Measurements from ENCODE around the gene TLK1.

TLK1 gene

GRCh38 chr2:170996316-170996715, 164.4 kb downstream of the TLK1 start:
- TF ChIP-seq GATA2 (IDR thresholded peaks at IDR 0.05; ENCODE audit: low read depth, low read length) (no peak), GATA3 (IDR thresholded peaks at IDR 0.05; ENCODE audit: low read depth, low read length) (no peak)

GRCh38 chr2:170991398-170992182, 169.1 kb downstream of the TLK1 start:
- no peak for TF ChIP-seq GATA2 (IDR thresholded peaks at IDR 0.05; ENCODE audit: low read depth, low read length)
- TF ChIP-seq GATA3 (IDR thresholded peaks at IDR 0.05; ENCODE audit: low read depth, low read length), result no peak

GRCh38 chr2:170986566-170987258, 174.0 kb downstream of the TLK1 start:
- no peak for TF ChIP-seq GATA3 (IDR thresholded peaks at IDR 0.05; ENCODE audit: low read depth, low read length)
- TF ChIP-seq GATA2 (IDR thresholded peaks at IDR 0.05; ENCODE audit: low read depth, low read length), result no peak

GRCh38 chr2:170985407-170985806, 175.3 kb downstream of the TLK1 start:
- TF ChIP-seq GATA3 (IDR thresholded peaks at IDR 0.05; ENCODE audit: low read depth, low read length) (no peak), GATA2 (IDR thresholded peaks at IDR 0.05; ENCODE audit: low read depth, low read length) (no peak)

- TF ChIP-seq GATA3 (IDR thresholded peaks at IDR 0.05; ENCODE audit: low read depth, low read length) (no peak), GATA2 (IDR thresholded peaks at IDR 0.05; ENCODE audit: low read depth, low read length) (no peak)
These were observed 176.6 kb downstream of the TLK1 start for GRCh38 chr2:170984079-170984478.

DNA sequence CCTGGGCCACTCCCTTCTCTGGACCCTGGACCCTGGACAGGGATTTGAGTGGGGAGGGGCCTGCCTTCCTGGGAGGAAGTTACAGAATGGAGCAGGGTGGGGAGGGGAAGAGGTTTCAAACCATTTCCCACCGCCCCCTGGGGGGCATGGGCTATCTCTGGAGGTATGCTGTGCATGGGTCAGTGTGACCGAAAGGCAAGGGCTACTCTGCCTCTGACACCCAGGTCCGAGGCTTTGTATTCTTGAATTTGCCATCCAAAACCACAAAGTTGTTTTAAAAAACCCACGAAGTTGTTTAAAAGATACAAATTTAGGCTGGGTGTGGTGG, 184.8 kb downstream of the TLK1 start:
- TF ChIP-seq GATA2 (IDR thresholded peaks at IDR 0.05; ENCODE audit: low read depth, low read length) (no peak), GATA3 (IDR thresholded peaks at IDR 0.05; ENCODE audit: low read depth, low read length) (no peak)

DNA sequence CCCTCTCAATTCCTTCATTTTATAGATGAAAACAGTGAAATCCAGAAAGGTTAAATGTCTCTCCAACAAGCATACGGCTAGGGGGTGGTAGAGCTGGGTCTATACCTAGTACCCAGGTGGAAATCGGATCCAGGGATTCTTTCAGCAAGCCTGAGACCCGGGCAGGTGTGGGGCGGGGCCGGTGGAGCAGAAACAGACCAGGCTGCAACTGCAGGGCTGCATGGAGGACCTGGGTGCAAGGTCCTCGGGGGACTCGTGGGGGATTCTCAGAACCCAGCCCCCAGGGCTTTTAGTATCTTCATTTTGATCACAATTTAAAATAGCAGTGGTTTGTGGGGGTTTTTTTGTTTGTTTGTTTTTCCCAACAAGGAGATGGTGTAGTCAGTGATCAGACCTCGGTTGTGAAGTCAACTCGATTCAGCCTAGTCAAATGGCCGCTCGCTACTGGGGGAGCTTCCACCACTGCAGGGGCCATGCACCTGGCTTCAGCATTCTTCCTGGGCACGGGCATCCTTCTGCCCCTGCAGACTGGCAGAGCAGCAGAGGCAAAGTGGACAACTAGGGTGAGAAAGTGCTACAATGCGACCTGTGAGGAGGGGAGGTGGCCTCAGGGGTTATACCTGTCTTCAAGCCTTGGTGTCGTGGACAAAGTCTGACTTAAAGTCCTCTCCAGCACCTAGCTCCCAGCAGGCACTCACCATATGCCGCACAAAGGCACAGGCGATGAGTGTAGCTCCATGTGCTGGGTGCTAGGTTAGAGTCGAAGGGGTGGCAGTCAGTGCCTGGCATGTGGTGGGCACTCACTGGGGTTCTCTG, 185.4 kb downstream of the TLK1 start:
- TF ChIP-seq GATA2 (IDR thresholded peaks at IDR 0.05; ENCODE audit: low read depth, low read length) (no peak), GATA3 (IDR thresholded peaks at IDR 0.05; ENCODE audit: low read depth, low read length) (no peak)

- no peak for TF ChIP-seq GATA3 (IDR thresholded peaks at IDR 0.05; ENCODE audit: low read depth, low read length)
- TF ChIP-seq GATA2 (IDR thresholded peaks at IDR 0.05; ENCODE audit: low read depth, low read length), result no peak
These were observed 186.2 kb downstream of the TLK1 start for GRCh38 chr2:170974304-170974993.

- TF ChIP-seq GATA2 (IDR thresholded peaks at IDR 0.05; ENCODE audit: low read depth, low read length), result no peak
- no peak for TF ChIP-seq GATA3 (IDR thresholded peaks at IDR 0.05; ENCODE audit: low read depth, low read length)
These were observed 187.0 kb downstream of the TLK1 start for GRCh38 chr2:170973492-170974303.

DNA sequence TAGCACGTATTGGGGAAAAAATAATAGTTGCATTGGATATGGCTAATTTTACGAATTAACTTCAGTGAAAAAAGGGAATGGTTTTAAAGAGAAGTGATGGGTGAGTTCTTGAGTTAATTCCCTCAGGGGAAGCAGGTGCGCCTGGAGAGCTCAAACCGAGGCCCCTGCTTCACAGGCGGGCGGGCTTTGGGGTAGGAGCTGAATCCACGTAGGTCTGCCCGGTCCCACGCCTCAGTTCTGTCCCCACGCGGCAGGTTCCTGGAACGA, 187.5 kb downstream of the TLK1 start:
- TF ChIP-seq GATA2 (IDR thresholded peaks at IDR 0.05; ENCODE audit: low read depth, low read length) (no peak), GATA3 (IDR thresholded peaks at IDR 0.05; ENCODE audit: low read depth, low read length) (no peak)

GRCh38 chr2:170972296-170973224, 188.1 kb downstream of the TLK1 start:
- no peak for TF ChIP-seq GATA3 (IDR thresholded peaks at IDR 0.05; ENCODE audit: low read depth, low read length)
- TF ChIP-seq GATA2 (IDR thresholded peaks at IDR 0.05; ENCODE audit: low read depth, low read length), result no peak

DNA sequence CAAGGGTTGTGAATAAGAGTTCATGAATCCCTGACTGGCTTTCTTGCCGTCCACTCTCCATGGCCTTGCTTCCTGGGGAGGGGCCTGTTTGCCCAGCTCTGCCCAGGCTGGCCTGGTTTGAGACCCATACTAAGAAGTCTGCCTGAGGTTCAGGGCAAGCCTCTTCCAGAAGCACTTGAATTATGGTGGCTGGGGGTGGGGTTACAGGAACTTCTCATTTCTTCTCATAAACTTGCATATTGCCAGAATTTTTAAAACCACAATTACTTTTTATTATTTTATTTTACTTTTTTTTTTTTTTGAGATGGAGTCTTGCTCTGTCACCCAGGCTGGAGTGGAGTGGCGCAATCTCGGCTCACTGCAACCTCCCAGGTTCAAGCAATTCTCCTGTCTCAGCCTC, 189.6 kb downstream of the TLK1 start:
- TF ChIP-seq GATA3 (IDR thresholded peaks at IDR 0.05; ENCODE audit: low read depth, low read length), result no peak
- no peak for TF ChIP-seq GATA2 (IDR thresholded peaks at IDR 0.05; ENCODE audit: low read depth, low read length)
